Endothelial cell of umbilical vein (primary cell): ENCODE data around the gene RAD51B.

ENCODE experiments used
- CTCF ChIP-seq, 2 donors: IDR thresholded peaks; 1 replicate in 1 of 2; 2 replicates in 1 of 2; pipeline ENCODE4 v1.5.1; 2011; ENCODE audit warnings: low read length in 2 of 2, mild to moderate bottlenecking in 2 of 2, moderate library complexity in 2 of 2, control low read depth in 1 of 2, inconsistent platforms in 1 of 2, low read depth in 1 of 2; ENCODE audit not compliant: insufficient read depth in 1 of 2; ENCODE audit errors: extremely low read depth in 1 of 2
- EZH2 ChIP-seq: IDR thresholded peaks from 2 replicates; pipeline ENCODE4 v1.6.1; 2012; ENCODE audit warnings: borderline replicate concordance, low read depth, mild to moderate bottlenecking, moderate library complexity, low read length, inconsistent platforms; ENCODE audit not compliant: severe bottlenecking
- FOS ChIP-seq: IDR thresholded peaks from 2 replicates; pipeline ENCODE4 v1.6.1; 2011; ENCODE audit warnings: mild to moderate bottlenecking, low read length, moderate library complexity, borderline replicate concordance; ENCODE audit not compliant: insufficient read depth
- JUN ChIP-seq: IDR thresholded peaks from 2 replicates; pipeline ENCODE4 v1.6.1; 2011; ENCODE audit warnings: borderline replicate concordance, low read depth; ENCODE audit not compliant: insufficient read length, insufficient read depth
- POLR2A ChIP-seq: IDR thresholded peaks from 2 replicates; pipeline ENCODE4 v1.6.1; 2012; ENCODE audit warnings: low read depth, mild to moderate bottlenecking, control low read depth, low read length
- POLR2AphosphoS5 ChIP-seq: IDR thresholded peaks from 2 replicates; pipeline ENCODE4 v1.6.1; 2012; ENCODE audit warnings: low read depth, mild to moderate bottlenecking, control low read depth, low read length, moderate library complexity; ENCODE audit not compliant: insufficient read depth
- TF ChIP-seq, protein P1 (sequence below): IDR thresholded peaks from 2 replicates; pipeline ENCODE4 v1.6.1; 2011; ENCODE audit not compliant: insufficient read depth, insufficient read length

DNA sequence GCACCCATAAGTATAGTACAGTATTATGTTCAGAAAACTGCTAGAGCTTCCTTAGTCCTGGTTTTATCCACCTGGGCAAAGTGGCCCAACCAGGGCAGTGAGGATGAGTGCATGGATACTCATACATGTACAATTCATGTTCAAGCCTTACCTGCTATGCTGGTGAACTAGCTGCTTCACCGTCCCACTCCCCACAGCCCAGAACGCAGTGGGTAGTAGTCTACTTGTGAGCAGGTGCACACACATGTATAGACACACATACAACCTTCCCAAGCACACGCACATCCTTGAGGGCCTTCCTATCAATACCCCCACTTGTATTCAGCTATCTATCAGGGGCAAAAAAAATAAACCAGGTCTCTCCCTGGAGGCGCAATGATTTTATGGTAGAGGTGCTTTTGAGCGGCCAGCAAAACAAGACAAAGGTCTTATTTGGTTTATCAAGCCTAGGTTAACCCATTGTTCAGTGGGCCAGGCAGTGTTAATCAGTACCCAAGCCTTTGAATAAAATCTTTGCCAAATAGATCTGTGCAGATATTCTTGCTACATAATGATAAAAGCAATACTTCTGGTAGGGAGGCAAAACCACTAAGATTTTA is 903.5 kb downstream of the RAD51B start:
- TF ChIP-seq, protein P1, sequence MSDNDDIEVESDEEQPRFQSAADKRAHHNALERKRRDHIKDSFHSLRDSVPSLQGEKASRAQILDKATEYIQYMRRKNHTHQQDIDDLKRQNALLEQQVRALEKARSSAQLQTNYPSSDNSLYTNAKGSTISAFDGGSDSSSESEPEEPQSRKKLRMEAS, result no peak
- TF ChIP-seq CTCF (IDR thresholded peaks at IDR 0.05; ENCODE audit: extremely low read depth in 1 of 2, insufficient read depth in 1 of 2, low read depth in 1 of 2, low read length in 2 of 2) (no peak), EZH2 (no peak), POLR2AphosphoS5 (no peak), POLR2A (no peak), JUN (no peak), FOS (no peak)
